GM12878 (cell line): Measurements from ENCODE around the gene SAPCD2. TPM values are rescaled to one million over a fixed set of nuclear protein-coding genes. Genes with fewer than 3 reads are reported as not detected.

Source experiments
- ATAC-seq: fragments of 200-7000 bp; cut with Tn5 transposase; 3 replicates; pipeline ENCODE4 v1.9.1; 2020; ENCODE audit warnings: mild to moderate bottlenecking, moderate library complexity
- BruUV-seq: library from RNA; stranded (reverse); fragments of 400-500 nt; replicated peaks from 2 replicates; lab custom pipeline; 2021; lab: Mats Ljungman, UMichigan
- CTCF ChIA-PET: fragments of 300-600 bp; sonication (Branson Sonifier 250); formaldehyde crosslinking; extraction: SDS; loops from one replicate; lab custom pipeline; 2021; ENCODE audit warnings: inconsistent platforms; lab: Yijun Ruan, JAX
- POLR2A ChIA-PET: fragments of 350-600 bp; formaldehyde crosslinking; extraction: SDS; loops from one replicate; lab custom pipeline; 2021; ENCODE audit warnings: inconsistent platforms; lab: Charles Lee
- RAD21 ChIA-PET: fragments of 300-600 bp; sonication (Branson Sonifier 250); formaldehyde crosslinking; loops from one replicate; lab custom pipeline; 2023; ENCODE audit warnings: antibody characterized with exemption; ENCODE audit not compliant: unreplicated experiment; lab: Charles Lee
- SMC1A ChIA-PET: fragments of 300-600 bp; sonication (Branson Sonifier 250); formaldehyde crosslinking; loops from one replicate; lab custom pipeline; 2023; ENCODE audit not compliant: unreplicated experiment, uncharacterized antibody; lab: Charles Lee
- DNase-seq: peaks from one replicate; pipeline ENCODE4 v3.0.0-alpha.2; 2011; ENCODE audit warnings: low read depth, low spot score
- FAIRE-seq: peaks from 3 replicates; lab custom pipeline; 2011; peaks lifted over from hg19 to GRCh38; lab: Jason Lieb, UNC
- H2AFZ ChIP-seq: 2 replicates; pipeline ENCODE4 v1.6.0; 2011; ENCODE audit warnings: low read depth, low read length, control low read depth; ENCODE audit not compliant: control insufficient read depth
- H3K27ac ChIP-seq: 2 replicates; pipeline ENCODE4 v1.5.1; 2011; ENCODE audit warnings: control low read depth; ENCODE audit not compliant: control insufficient read depth, insufficient read depth
- H3K27me3 ChIP-seq, 2 experiments: replicated peaks in 1 of 2; 2 replicates each; pipeline versions ENCODE4 v1.6.0 to v1.6.1; 2011; ENCODE audit warnings: low read length in 1 of 2; ENCODE audit not compliant: control insufficient read depth in 2 of 2, insufficient read depth in 2 of 2
- H3K36me3 ChIP-seq, 2 experiments: 2 replicates each; pipeline ENCODE4 v1.5.1; 2011; ENCODE audit warnings: low read length in 1 of 2; ENCODE audit not compliant: control insufficient read depth in 2 of 2, insufficient read depth in 2 of 2
- H3K4me1 ChIP-seq: 2 replicates; pipeline ENCODE4 v1.6.1; 2011; ENCODE audit warnings: mild to moderate bottlenecking, low read length, moderate library complexity, mixed read lengths; ENCODE audit not compliant: control insufficient read depth, insufficient read depth
- H3K4me2 ChIP-seq: 2 replicates; pipeline ENCODE4 v1.6.0; 2011; ENCODE audit warnings: control low read depth; ENCODE audit not compliant: control insufficient read depth, insufficient read depth
- H3K4me3 ChIP-seq: fragments of 200-600 bp; sonication (generic); 2 replicates; pipeline ENCODE4 v1.5.1; 2016
- H3K79me2 ChIP-seq: 2 replicates; pipeline ENCODE4 v1.6.0; 2011; ENCODE audit warnings: low read length; ENCODE audit not compliant: control insufficient read depth, insufficient read depth
- H3K9ac ChIP-seq: 2 replicates; pipeline ENCODE4 v1.8.0; 2011; ENCODE audit warnings: low read length, control low read depth, mixed read lengths; ENCODE audit not compliant: control insufficient read depth, insufficient read depth
- H3K9me3 ChIP-seq: replicated peaks from 3 replicates; pipeline ENCODE4 v1.5.1; 2011; ENCODE audit warnings: mild to moderate bottlenecking, low read length; ENCODE audit not compliant: control insufficient read depth, insufficient read depth
- H4K20me1 ChIP-seq: 2 replicates; pipeline ENCODE4 v1.6.0; 2011; ENCODE audit not compliant: control insufficient read depth, insufficient read depth
- BACH1 ChIP-seq: fragments of 450-650 bp; IDR thresholded peaks from 2 replicates; pipeline ENCODE4 v1.6.1; 2017; ENCODE audit warnings: mild to moderate bottlenecking, borderline replicate concordance
- CBX3 ChIP-seq: fragments of 200-600 bp; sonication (generic); IDR thresholded peaks from 2 replicates; pipeline ENCODE4 v1.6.1; 2016; ENCODE audit warnings: low read depth, borderline replicate concordance
- EGR1 ChIP-seq, 2 experiments: IDR thresholded peaks; 1 replicate in 1 of 2; 2 replicates in 1 of 2; pipeline ENCODE4 v1.6.1; 2011 to 2012; ENCODE audit warnings: low read depth in 2 of 2, low read length in 2 of 2, borderline replicate concordance in 1 of 2, mild to moderate bottlenecking in 1 of 2, moderate library complexity in 1 of 2
- ETV6 ChIP-seq, 2 experiments: fragments of 450-650 bp in 1 of 2; IDR thresholded peaks in 1 of 2; conservative IDR thresholded peaks in 1 of 2; 2 replicates each; pipeline ENCODE4 v1.6.1; 2014; ENCODE audit warnings: antibody characterized with exemption in 1 of 2, borderline replicate concordance in 1 of 2, low read depth in 1 of 2, mild to moderate bottlenecking in 1 of 2, moderate library complexity in 1 of 2
- EZH2 ChIP-seq: IDR thresholded peaks from 2 replicates; pipeline ENCODE4 v1.6.1; 2012; ENCODE audit warnings: low read depth, mild to moderate bottlenecking, control low read depth, inconsistent platforms, low read length, borderline replicate concordance; ENCODE audit not compliant: control insufficient read depth
- HDAC6 ChIP-seq: fragments of 200-600 bp; sonication (generic); IDR thresholded peaks from one replicate; pipeline ENCODE4 v1.8.0; 2017; ENCODE audit warnings: antibody characterized with exemption; ENCODE audit not compliant: unreplicated experiment
- JUNB ChIP-seq: IDR thresholded peaks from 2 replicates; pipeline ENCODE4 v1.6.1; 2016; ENCODE audit warnings: antibody characterized with exemption, mild to moderate bottlenecking
- MTA3 ChIP-seq: IDR thresholded peaks from 2 replicates; pipeline ENCODE4 v1.6.1; 2012; ENCODE audit warnings: low read length, inconsistent platforms, borderline replicate concordance
- MXI1 ChIP-seq: fragments of 150-350 bp; IDR thresholded peaks from 2 replicates; pipeline ENCODE4 v1.6.1; 2011; ENCODE audit warnings: low read depth, mild to moderate bottlenecking, inconsistent platforms, low read length, improper control_type of control experiment
- RUNX3 ChIP-seq: IDR thresholded peaks from 2 replicates; pipeline ENCODE4 v1.6.1; 2012; ENCODE audit warnings: low read length, inconsistent platforms
- SREBF1 ChIP-seq: IDR thresholded peaks from 2 replicates; pipeline ENCODE4 v1.6.1; 2012; ENCODE audit warnings: mild to moderate bottlenecking, low read length
- STAT1 ChIP-seq: fragments of 450-650 bp; conservative IDR thresholded peaks from 2 replicates; pipeline ENCODE4 v1.6.1; 2014; ENCODE audit warnings: antibody characterized with exemption, mild to moderate bottlenecking
- WGBS: methylation state at CpG from one replicate; pipeline ENCODE4 v1.1.6; 2016; ENCODE audit warnings: low lambda C conversion rate; ENCODE audit not compliant: insufficient replicate concordance, insufficient coverage; ENCODE audit errors: missing lambda C conversion rate; 5-methylcytosine and 5-hydroxymethylcytosine counted together
- in situ Hi-C: fragments of 300-500 bp; cut with MboI; formaldehyde crosslinking; loops from 9 replicates; pipeline ENCODE4 v1.14.3; 2018; ENCODE audit warnings: mixed read lengths
- intact Hi-C: fragments of 100-400 bp; cut with micrococcal nuclease; formaldehyde crosslinking; loops from one replicate; pipeline ENCODE4 v1.14.2; 2022; ENCODE audit not compliant: unreplicated experiment
- polyA plus RNA-seq, 11 experiments: library from polyadenylated mRNA; depleted of rRNA in 4 of 11; unstranded in 6 of 11; stranded (reverse) in 5 of 11; fragments of >200 nt; fragmentation: Nextera tagmentation in 4 of 11; fragmentation: Illumina TruSeq in 1 of 11; extraction: Ambion mirVana in 4 of 11; extraction: Trizol in 1 of 11; gene quantifications; 1 replicate in 1 of 11; 2 replicates in 10 of 11; pipeline versions ENCODE4 v1.2.1 to v1.2.3, GENCODE V29; 2011 to 2016; ENCODE audit warnings: inconsistent platforms in 2 of 11, missing spikeins in 2 of 11, low read depth in 1 of 11
- total RNA-seq, 4 experiments: library from RNA; depleted of rRNA in 3 of 4; stranded (reverse); fragments of >200 nt in 3 of 4; fragmentation: Illumina TruSeq in 1 of 4; extraction: Trizol in 1 of 4; gene quantifications; 2 replicates each; pipeline versions ENCODE4 v1.2.1 to v1.2.3, GENCODE V29; 2013 to 2021
- TF ChIP-seq, protein P1 (sequence below): fragments of 450-650 bp; IDR thresholded peaks from 2 replicates; pipeline ENCODE4 v1.6.1; 2017; ENCODE audit warnings: mild to moderate bottlenecking

SAPCD2 gene
- total and polyA plus RNA-seq, 10 of the 15 experiments (the other 5 are each of a cell fraction or from before 2014, with no cell fraction given), result 1.6 to 35.2 (median 7.2) TPM

DNA sequence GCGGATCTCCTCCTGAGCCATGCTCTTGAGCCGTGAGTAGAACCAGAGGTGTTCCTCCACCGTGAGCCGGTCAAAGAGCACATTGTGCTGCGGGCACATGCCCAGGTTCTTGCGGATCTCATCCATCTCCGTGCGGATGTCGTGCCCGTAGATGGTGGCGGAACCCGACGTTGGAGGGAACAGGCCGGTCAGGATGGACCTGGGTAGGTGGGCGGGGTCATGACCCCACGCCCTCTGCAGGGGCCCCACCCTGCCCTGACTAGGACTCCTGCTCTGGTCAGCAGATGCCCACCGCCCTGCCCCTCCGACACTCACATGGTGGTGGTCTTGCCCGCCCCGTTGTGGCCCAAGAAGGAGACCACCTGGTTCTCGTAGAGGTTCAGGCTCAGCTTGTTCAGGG is 54.4 kb downstream of the SAPCD2 start:
- Histone ChIP-seq H3K4me1 (no peaks in the 10 kb centered on the region), H3K27ac (no peak overlapping the region), H3K36me3 (no peaks in the 10 kb centered on the region), H3K4me3 (no peak overlapping the region), H2AFZ (no peak overlapping the region), H4K20me1 (no peaks in the 10 kb centered on the region), H3K27me3 (no peaks in the 10 kb centered on the region), H3K79me2 (no peaks in the 10 kb centered on the region), H3K4me2 (no peak overlapping the region), H3K9me3 (no peaks in the 10 kb centered on the region; the same call in 2 of the 3 replicates), H3K9ac (no peak overlapping the region)
- FAIRE-seq (no peak), DNase-seq (no peak), ATAC-seq (no peak)
- ChIA-PET SMC1A (no interaction called here), POLR2A (no interaction called here), RAD21 (no interaction called here), CTCF (no interaction called here)
- no TSS peak for BruUV-seq
- WGBS, result 71% methylated on average over 15 of the region's 21 CpGs
- in situ Hi-C loops (no loop called here), intact Hi-C loops (no loop called here)
- TF ChIP-seq EGR1 (IDR thresholded peaks at IDR 0.05; ENCODE audit: borderline replicate concordance in 1 of 2, low read depth in 2 of 2, low read length in 2 of 2) (no peak), MTA3 (no peak), BACH1 (no peak), RUNX3 (no peak), MXI1 (no peak), CBX3 (no peak), JUNB (no peak), STAT1 (no peak), SREBF1 (no peak), EZH2 (no peak), ETV6 (conservative IDR thresholded peaks at IDR 0.05 in 1 of 2, IDR thresholded peaks at IDR 0.05 in 1 of 2; ENCODE audit: borderline replicate concordance in 1 of 2, low read depth in 1 of 2) (no peak), HDAC6 (no peak)
- TF ChIP-seq, protein P1, sequence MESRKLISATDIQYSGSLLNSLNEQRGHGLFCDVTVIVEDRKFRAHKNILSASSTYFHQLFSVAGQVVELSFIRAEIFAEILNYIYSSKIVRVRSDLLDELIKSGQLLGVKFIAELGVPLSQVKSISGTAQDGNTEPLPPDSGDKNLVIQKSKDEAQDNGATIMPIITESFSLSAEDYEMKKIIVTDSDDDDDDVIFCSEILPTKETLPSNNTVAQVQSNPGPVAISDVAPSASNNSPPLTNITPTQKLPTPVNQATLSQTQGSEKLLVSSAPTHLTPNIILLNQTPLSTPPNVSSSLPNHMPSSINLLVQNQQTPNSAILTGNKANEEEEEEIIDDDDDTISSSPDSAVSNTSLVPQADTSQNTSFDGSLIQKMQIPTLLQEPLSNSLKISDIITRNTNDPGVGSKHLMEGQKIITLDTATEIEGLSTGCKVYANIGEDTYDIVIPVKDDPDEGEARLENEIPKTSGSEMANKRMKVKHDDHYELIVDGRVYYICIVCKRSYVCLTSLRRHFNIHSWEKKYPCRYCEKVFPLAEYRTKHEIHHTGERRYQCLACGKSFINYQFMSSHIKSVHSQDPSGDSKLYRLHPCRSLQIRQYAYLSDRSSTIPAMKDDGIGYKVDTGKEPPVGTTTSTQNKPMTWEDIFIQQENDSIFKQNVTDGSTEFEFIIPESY, result no peak
